HEK293 (cell line): ENCODE data around the gene PAEP.

Experiments
- KLF16 ChIP-seq: fragments of 450-650 bp; formaldehyde crosslinking; IDR thresholded peaks from 2 replicates; pipeline ENCODE4 v1.5.1; 2017; ENCODE audit warnings: missing biosample characterization, missing genetic modification characterization
- MYNN ChIP-seq: fragments of 450-650 bp; formaldehyde crosslinking; IDR thresholded peaks from 2 replicates; pipeline ENCODE4 v1.5.1; 2016; ENCODE audit warnings: missing biosample characterization, missing genetic modification characterization, borderline replicate concordance
- TRIM28 ChIP-seq: IDR thresholded peaks from 2 replicates; pipeline ENCODE4 v1.6.1; 2011; ENCODE audit warnings: low read length, control low read depth, borderline replicate concordance
- ZBTB7A ChIP-seq: fragments of 450-650 bp; formaldehyde crosslinking; IDR thresholded peaks from 2 replicates; pipeline ENCODE4 v1.5.1; 2016; ENCODE audit warnings: low read depth, missing biosample characterization, missing genetic modification characterization
- ZNF175 ChIP-seq: fragments of 450-650 bp; formaldehyde crosslinking; IDR thresholded peaks from 2 replicates; pipeline ENCODE4 v1.5.1; 2016; ENCODE audit warnings: missing biosample characterization, missing genetic modification characterization
- ZNF274 ChIP-seq, 2 experiments: fragments of 200-500 bp in 1 of 2; fragments of 450-650 bp in 1 of 2; sonication (Bioruptor generic) in 1 of 2; formaldehyde crosslinking in 1 of 2; IDR thresholded peaks; 2 replicates each; pipeline versions ENCODE4 v1.5.1 to v1.6.1; 2014 to 2016; ENCODE audit warnings: borderline replicate concordance in 1 of 2, inconsistent platforms in 1 of 2, low read length in 1 of 2, missing biosample characterization in 1 of 2, missing genetic modification characterization in 1 of 2
- ZNF561 ChIP-seq: fragments of 450-650 bp; IDR thresholded peaks from 2 replicates; pipeline ENCODE4 v1.5.1; 2018; ENCODE audit warnings: missing biosample characterization, missing genetic modification characterization, borderline replicate concordance
- ZNF621 ChIP-seq: fragments of 450-650 bp; formaldehyde crosslinking; IDR thresholded peaks from 2 replicates; pipeline ENCODE4 v1.5.1; 2017; ENCODE audit warnings: missing biosample characterization, missing genetic modification characterization
- ZNF707 ChIP-seq: fragments of 450-650 bp; formaldehyde crosslinking; IDR thresholded peaks from 2 replicates; pipeline ENCODE4 v1.5.1; 2016; ENCODE audit warnings: missing biosample characterization, missing genetic modification characterization
- TF ChIP-seq, protein P1 (sequence below): fragments of 450-650 bp; formaldehyde crosslinking; IDR thresholded peaks from 2 replicates; pipeline ENCODE4 v1.5.1; 2016; ENCODE audit warnings: missing biosample characterization, missing genetic modification characterization, low read depth
- TF ChIP-seq, protein P2 (sequence below): fragments of 450-650 bp; formaldehyde crosslinking; IDR thresholded peaks from 2 replicates; pipeline ENCODE4 v1.5.1; 2016; ENCODE audit warnings: missing biosample characterization, missing genetic modification characterization, borderline replicate concordance
- TF ChIP-seq, protein P3 (sequence below): fragments of 450-650 bp; formaldehyde crosslinking; IDR thresholded peaks from 2 replicates; pipeline ENCODE4 v1.5.1; 2016; ENCODE audit warnings: missing biosample characterization, missing genetic modification characterization
- TF ChIP-seq, protein P4 (sequence below): fragments of 450-650 bp; formaldehyde crosslinking; IDR thresholded peaks from 2 replicates; pipeline ENCODE4 v1.5.1; 2016; ENCODE audit warnings: missing biosample characterization, missing genetic modification characterization

DNA sequence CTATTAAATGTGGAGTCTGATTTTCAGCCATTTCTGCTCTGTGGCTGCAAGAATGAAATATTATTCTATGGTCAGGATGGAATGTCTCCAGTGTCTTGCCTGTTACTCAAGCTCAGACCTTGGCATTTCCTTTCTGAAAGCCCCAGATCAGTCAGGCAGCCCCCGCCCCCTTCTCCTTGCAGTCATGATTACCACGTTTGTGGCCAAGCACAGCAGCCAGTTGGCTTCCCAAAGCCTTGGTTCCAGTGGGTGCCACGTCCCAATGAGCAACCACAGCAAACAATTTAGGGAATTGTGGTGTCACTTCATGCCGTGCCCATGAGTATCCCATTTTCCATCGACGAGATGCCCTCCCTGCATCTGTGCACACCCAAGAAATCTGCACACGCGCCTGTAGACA lies 25.3 kb upstream of the PAEP start:
- TF ChIP-seq, protein P1, sequence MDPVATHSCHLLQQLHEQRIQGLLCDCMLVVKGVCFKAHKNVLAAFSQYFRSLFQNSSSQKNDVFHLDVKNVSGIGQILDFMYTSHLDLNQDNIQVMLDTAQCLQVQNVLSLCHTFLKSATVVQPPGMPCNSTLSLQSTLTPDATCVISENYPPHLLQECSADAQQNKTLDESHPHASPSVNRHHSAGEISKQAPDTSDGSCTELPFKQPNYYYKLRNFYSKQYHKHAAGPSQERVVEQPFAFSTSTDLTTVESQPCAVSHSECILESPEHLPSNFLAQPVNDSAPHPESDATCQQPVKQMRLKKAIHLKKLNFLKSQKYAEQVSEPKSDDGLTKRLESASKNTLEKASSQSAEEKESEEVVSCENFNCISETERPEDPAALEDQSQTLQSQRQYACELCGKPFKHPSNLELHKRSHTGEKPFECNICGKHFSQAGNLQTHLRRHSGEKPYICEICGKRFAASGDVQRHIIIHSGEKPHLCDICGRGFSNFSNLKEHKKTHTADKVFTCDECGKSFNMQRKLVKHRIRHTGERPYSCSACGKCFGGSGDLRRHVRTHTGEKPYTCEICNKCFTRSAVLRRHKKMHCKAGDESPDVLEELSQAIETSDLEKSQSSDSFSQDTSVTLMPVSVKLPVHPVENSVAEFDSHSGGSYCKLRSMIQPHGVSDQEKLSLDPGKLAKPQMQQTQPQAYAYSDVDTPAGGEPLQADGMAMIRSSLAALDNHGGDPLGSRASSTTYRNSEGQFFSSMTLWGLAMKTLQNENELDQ (tag by site-specific recombination), result no peak
- TF ChIP-seq TRIM28 (no peak), ZNF707 (tag by site-specific recombination) (no peak), ZNF621 (no peak), KLF16 (tag by site-specific recombination) (no peak), ZBTB7A (no peak), ZNF561 (tag by site-specific recombination) (no peak), ZNF274 (IDR thresholded peaks at IDR 0.05; ENCODE audit: low read length) (no peak), ZNF274 (tag by site-specific recombination; IDR thresholded peaks at IDR 0.05; ENCODE audit: borderline replicate concordance) (no peak), ZNF175 (tag by site-specific recombination) (no peak), MYNN (tag by site-specific recombination) (no peak)
- TF ChIP-seq, protein P2, sequence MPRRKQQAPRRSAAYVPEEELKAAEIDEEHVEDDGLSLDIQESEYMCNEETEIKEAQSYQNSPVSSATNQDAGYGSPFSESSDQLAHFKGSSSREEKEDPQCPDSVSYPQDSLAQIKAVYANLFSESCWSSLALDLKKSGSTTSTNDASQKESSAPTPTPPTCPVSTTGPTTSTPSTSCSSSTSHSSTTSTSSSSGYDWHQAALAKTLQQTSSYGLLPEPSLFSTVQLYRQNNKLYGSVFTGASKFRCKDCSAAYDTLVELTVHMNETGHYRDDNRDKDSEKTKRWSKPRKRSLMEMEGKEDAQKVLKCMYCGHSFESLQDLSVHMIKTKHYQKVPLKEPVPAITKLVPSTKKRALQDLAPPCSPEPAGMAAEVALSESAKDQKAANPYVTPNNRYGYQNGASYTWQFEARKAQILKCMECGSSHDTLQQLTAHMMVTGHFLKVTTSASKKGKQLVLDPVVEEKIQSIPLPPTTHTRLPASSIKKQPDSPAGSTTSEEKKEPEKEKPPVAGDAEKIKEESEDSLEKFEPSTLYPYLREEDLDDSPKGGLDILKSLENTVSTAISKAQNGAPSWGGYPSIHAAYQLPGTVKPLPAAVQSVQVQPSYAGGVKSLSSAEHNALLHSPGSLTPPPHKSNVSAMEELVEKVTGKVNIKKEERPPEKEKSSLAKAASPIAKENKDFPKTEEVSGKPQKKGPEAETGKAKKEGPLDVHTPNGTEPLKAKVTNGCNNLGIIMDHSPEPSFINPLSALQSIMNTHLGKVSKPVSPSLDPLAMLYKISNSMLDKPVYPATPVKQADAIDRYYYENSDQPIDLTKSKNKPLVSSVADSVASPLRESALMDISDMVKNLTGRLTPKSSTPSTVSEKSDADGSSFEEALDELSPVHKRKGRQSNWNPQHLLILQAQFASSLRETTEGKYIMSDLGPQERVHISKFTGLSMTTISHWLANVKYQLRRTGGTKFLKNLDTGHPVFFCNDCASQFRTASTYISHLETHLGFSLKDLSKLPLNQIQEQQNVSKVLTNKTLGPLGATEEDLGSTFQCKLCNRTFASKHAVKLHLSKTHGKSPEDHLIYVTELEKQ (tag by site-specific recombination), result no peak
- TF ChIP-seq, protein P3, sequence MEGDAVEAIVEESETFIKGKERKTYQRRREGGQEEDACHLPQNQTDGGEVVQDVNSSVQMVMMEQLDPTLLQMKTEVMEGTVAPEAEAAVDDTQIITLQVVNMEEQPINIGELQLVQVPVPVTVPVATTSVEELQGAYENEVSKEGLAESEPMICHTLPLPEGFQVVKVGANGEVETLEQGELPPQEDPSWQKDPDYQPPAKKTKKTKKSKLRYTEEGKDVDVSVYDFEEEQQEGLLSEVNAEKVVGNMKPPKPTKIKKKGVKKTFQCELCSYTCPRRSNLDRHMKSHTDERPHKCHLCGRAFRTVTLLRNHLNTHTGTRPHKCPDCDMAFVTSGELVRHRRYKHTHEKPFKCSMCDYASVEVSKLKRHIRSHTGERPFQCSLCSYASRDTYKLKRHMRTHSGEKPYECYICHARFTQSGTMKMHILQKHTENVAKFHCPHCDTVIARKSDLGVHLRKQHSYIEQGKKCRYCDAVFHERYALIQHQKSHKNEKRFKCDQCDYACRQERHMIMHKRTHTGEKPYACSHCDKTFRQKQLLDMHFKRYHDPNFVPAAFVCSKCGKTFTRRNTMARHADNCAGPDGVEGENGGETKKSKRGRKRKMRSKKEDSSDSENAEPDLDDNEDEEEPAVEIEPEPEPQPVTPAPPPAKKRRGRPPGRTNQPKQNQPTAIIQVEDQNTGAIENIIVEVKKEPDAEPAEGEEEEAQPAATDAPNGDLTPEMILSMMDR (tag by site-specific recombination), result no peak
- TF ChIP-seq, protein P4, sequence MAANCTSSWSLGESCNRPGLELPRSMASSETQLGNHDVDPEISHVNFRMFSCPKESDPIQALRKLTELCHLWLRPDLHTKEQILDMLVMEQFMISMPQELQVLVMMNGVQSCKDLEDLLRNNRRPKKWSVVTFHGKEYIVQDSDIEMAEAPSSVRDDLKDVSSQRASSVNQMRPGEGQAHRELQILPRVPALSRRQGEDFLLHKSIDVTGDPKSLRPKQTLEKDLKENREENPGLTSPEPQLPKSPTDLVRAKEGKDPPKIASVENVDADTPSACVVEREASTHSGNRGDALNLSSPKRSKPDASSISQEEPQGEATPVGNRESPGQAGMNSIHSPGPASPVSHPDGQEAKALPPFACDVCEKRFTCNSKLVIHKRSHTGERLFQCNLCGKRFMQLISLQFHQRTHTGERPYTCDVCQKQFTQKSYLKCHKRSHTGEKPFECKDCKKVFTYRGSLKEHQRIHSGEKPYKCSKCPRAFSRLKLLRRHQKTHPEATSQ (tag by site-specific recombination), result no peak
